H1 (cell line): Measurements from ENCODE around the gene ARHGAP24. TPM values are rescaled to one million over a fixed set of nuclear protein-coding genes. Genes with fewer than 3 reads are reported as not detected.

Experiments
- ASH2L ChIP-seq: fragments of 200-600, 300-600 bp; sonication (generic); IDR thresholded peaks from one replicate; pipeline ENCODE4 v1.7.1; 2017; ENCODE audit warnings: low read length
- EP300 ChIP-seq, 2 experiments: IDR thresholded peaks; 1 replicate in 1 of 2; 2 replicates in 1 of 2; pipeline ENCODE4 v1.6.1; 2011 to 2012; ENCODE audit warnings: low read depth in 2 of 2, low read length in 2 of 2, mild to moderate bottlenecking in 2 of 2, borderline replicate concordance in 1 of 2, inconsistent platforms in 1 of 2, moderate library complexity in 1 of 2
- GTF2F1 ChIP-seq: IDR thresholded peaks from 2 replicates; pipeline ENCODE4 v1.6.1; 2012; ENCODE audit warnings: low read depth, low read length, improper control_type of control experiment, borderline replicate concordance
- MAX ChIP-seq: IDR thresholded peaks from 2 replicates; pipeline ENCODE4 v1.6.1; 2012; ENCODE audit warnings: inconsistent platforms
- RBBP5 ChIP-seq: IDR thresholded peaks from 2 replicates; pipeline ENCODE4 v1.7.1; 2012; ENCODE audit warnings: low read depth, mild to moderate bottlenecking, inconsistent platforms, low read length, moderate library complexity, borderline replicate concordance
- TAF1 ChIP-seq: IDR thresholded peaks from 2 replicates; pipeline ENCODE4 v1.6.1; 2011; ENCODE audit warnings: mild to moderate bottlenecking, low read depth, low read length
- TAF7 ChIP-seq: optimal IDR thresholded peaks from 2 replicates; pipeline ENCODE3; 2011; ENCODE audit warnings: low read depth, mild to moderate bottlenecking, inconsistent platforms, low read length, moderate library complexity, borderline replicate concordance
- polyA plus RNA-seq, 7 experiments: library from polyadenylated mRNA; depleted of rRNA in 3 of 7; stranded (reverse) in 5 of 7; unstranded in 2 of 7; fragments of >200 nt in 5 of 7; fragments of 200-250 nt in 2 of 7; gene quantifications; 1 replicate in 5 of 7; 2 replicates in 1 of 7; 4 replicates in 1 of 7; pipeline versions ENCODE4 v1.2.1 to v1.2.3, GENCODE V29; 2011 to 2013; ENCODE audit warnings: missing spikeins in 2 of 7, mixed read lengths in 2 of 7
- total RNA-seq: library from RNA; stranded (reverse); fragmentation: NEBNext Ultra II Directional; extraction: Animal tissue kit (Norgen Biotek cat#: 25700); gene quantifications from 2 replicates; pipeline ENCODE4 v1.2.1, GENCODE V29; 2021
- TF ChIP-seq, protein P1 (sequence below): fragments of 300-600 bp; sonication (generic); IDR thresholded peaks from 2 replicates; pipeline ENCODE4 v1.7.1; 2012; ENCODE audit warnings: low read length, moderate library complexity, mild to moderate bottlenecking, inconsistent platforms; ENCODE audit not compliant: insufficient replicate concordance

ARHGAP24 gene
- total and polyA plus RNA-seq, 2 of the 8 experiments (the other 6 are each of a cell fraction or from before 2014, with no cell fraction given) = 0.08 to 0.50 TPM

DNA sequence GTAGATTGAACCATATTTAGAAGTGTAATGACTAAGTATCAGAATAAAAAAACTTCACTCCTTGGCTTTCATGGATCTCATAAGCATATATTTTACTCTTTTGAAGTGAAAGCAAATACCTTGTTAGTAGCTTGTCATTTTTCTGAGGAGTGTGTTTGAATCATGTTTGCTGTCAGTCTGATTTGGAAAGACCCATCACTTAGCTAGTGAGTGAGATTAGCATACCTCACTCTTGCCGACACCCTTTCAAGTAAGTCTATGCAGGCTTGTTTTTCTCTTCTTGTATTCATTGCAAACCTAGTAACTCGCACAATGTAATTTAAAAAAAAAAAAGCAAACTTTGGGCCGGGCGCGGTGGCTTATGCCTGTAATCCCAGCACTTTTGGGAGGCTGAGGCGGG, 360.0 kb downstream of the ARHGAP24 start (continued):
- TF ChIP-seq, protein P1, sequence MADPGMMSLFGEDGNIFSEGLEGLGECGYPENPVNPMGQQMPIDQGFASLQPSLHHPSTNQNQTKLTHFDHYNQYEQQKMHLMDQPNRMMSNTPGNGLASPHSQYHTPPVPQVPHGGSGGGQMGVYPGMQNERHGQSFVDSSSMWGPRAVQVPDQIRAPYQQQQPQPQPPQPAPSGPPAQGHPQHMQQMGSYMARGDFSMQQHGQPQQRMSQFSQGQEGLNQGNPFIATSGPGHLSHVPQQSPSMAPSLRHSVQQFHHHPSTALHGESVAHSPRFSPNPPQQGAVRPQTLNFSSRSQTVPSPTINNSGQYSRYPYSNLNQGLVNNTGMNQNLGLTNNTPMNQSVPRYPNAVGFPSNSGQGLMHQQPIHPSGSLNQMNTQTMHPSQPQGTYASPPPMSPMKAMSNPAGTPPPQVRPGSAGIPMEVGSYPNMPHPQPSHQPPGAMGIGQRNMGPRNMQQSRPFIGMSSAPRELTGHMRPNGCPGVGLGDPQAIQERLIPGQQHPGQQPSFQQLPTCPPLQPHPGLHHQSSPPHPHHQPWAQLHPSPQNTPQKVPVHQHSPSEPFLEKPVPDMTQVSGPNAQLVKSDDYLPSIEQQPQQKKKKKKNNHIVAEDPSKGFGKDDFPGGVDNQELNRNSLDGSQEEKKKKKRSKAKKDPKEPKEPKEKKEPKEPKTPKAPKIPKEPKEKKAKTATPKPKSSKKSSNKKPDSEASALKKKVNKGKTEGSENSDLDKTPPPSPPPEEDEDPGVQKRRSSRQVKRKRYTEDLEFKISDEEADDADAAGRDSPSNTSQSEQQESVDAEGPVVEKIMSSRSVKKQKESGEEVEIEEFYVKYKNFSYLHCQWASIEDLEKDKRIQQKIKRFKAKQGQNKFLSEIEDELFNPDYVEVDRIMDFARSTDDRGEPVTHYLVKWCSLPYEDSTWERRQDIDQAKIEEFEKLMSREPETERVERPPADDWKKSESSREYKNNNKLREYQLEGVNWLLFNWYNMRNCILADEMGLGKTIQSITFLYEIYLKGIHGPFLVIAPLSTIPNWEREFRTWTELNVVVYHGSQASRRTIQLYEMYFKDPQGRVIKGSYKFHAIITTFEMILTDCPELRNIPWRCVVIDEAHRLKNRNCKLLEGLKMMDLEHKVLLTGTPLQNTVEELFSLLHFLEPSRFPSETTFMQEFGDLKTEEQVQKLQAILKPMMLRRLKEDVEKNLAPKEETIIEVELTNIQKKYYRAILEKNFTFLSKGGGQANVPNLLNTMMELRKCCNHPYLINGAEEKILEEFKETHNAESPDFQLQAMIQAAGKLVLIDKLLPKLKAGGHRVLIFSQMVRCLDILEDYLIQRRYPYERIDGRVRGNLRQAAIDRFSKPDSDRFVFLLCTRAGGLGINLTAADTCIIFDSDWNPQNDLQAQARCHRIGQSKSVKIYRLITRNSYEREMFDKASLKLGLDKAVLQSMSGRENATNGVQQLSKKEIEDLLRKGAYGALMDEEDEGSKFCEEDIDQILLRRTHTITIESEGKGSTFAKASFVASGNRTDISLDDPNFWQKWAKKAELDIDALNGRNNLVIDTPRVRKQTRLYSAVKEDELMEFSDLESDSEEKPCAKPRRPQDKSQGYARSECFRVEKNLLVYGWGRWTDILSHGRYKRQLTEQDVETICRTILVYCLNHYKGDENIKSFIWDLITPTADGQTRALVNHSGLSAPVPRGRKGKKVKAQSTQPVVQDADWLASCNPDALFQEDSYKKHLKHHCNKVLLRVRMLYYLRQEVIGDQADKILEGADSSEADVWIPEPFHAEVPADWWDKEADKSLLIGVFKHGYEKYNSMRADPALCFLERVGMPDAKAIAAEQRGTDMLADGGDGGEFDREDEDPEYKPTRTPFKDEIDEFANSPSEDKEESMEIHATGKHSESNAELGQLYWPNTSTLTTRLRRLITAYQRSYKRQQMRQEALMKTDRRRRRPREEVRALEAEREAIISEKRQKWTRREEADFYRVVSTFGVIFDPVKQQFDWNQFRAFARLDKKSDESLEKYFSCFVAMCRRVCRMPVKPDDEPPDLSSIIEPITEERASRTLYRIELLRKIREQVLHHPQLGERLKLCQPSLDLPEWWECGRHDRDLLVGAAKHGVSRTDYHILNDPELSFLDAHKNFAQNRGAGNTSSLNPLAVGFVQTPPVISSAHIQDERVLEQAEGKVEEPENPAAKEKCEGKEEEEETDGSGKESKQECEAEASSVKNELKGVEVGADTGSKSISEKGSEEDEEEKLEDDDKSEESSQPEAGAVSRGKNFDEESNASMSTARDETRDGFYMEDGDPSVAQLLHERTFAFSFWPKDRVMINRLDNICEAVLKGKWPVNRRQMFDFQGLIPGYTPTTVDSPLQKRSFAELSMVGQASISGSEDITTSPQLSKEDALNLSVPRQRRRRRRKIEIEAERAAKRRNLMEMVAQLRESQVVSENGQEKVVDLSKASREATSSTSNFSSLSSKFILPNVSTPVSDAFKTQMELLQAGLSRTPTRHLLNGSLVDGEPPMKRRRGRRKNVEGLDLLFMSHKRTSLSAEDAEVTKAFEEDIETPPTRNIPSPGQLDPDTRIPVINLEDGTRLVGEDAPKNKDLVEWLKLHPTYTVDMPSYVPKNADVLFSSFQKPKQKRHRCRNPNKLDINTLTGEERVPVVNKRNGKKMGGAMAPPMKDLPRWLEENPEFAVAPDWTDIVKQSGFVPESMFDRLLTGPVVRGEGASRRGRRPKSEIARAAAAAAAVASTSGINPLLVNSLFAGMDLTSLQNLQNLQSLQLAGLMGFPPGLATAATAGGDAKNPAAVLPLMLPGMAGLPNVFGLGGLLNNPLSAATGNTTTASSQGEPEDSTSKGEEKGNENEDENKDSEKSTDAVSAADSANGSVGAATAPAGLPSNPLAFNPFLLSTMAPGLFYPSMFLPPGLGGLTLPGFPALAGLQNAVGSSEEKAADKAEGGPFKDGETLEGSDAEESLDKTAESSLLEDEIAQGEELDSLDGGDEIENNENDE = no peak
- TF ChIP-seq GTF2F1 (no peak), TAF7 (no peak), EP300 (IDR thresholded peaks at IDR 0.05; ENCODE audit: borderline replicate concordance in 1 of 2, low read depth in 2 of 2, low read length in 2 of 2) (no peak), RBBP5 (no peak), MAX (no peak), TAF1 (no peak), ASH2L (no peak)
- TF ChIP-seq, all 59 proteins: peak for 0
